Measurements from ENCODE around the gene DPP6. TPM values are rescaled to one million over a fixed set of nuclear protein-coding genes. Genes with fewer than 3 reads are reported as not detected.

Gene DPP6
- total and polyA plus RNA-seq, 2 of the 8 experiments (the other 6 are each of a cell fraction or from before 2014, with no cell fraction given), result 4.7 to 6.8 TPM

GRCh38 chr7:154480817-154481216 is 428.6 kb downstream of the DPP6 start:
- H3K4me2 ChIP-seq (ENCODE audit: insufficient read depth in 1 of 2, low read depth in 2 of 2, low read length in 2 of 2), result no peak overlapping the region
- no peak overlapping the region for H3K56ac ChIP-seq (replicated peaks; ENCODE audit: insufficient read length, low read depth, low read length)
- H2AFZ ChIP-seq (ENCODE audit: low read length), result no peak overlapping the region
- ChIA-PET CTCF (ENCODE audit: partially characterized antibody) (interaction anchor here (0.6 kb wide), 1 partner anchor 298 kb away, joined by 3 read pairs; no protein-coding TSS in a partner anchor), POLR2A (ENCODE audit: partially characterized antibody) (interaction anchor here (1.3 kb wide), 1 partner anchor 9 kb away, joined by 3 read pairs; no protein-coding TSS in a partner anchor)
- H3K36me3 ChIP-seq (ENCODE audit: control insufficient read depth in 2 of 4, insufficient read depth in 4 of 4, low read length in 3 of 4), result no peaks in the 10 kb centered on the region
- peaks cover 0 to 2% of the 10 kb centered on the region in 2 experiments for H4K20me1 ChIP-seq (replicated peaks in 1 of 2; ENCODE audit: control insufficient read depth in 1 of 2, insufficient read depth in 2 of 2, low read length in 2 of 2)
- H2BK120ac ChIP-seq (replicated peaks; ENCODE audit: low read depth, low read length), result no peak overlapping the region
- peaks cover 1% of the 10 kb centered on the region; the same call in 1 of the 2 replicates for H3K23me2 ChIP-seq (ENCODE audit: low read depth, low read length)
- no peak overlapping the region for H3K9ac ChIP-seq (replicated peaks in 1 of 4; ENCODE audit: extremely low read depth in 1 of 4, low read depth in 3 of 4, low read length in 3 of 4)
- DNase-seq (ENCODE audit: low read depth in 1 of 2, low spot score in 2 of 2) (no peak), FAIRE-seq (no peak)
- H3K18ac ChIP-seq (ENCODE audit: extremely low read depth, low read length), result no peak overlapping the region
- no peak overlapping the region for H3K14ac ChIP-seq (ENCODE audit: insufficient read length)
- H2BK20ac ChIP-seq (ENCODE audit: low read length), result no peak overlapping the region
- no peaks in the 10 kb centered on the region for H3K79me1 ChIP-seq (ENCODE audit: low read depth, low read length)
- H2BK15ac ChIP-seq (ENCODE audit: low read length), result no peak overlapping the region
- no peak overlapping the region for H2BK12ac ChIP-seq (ENCODE audit: low read depth, low read length)
- H2AK5ac ChIP-seq (ENCODE audit: low read depth, low read length), result no peak overlapping the region
- no peak overlapping the region for H4K8ac ChIP-seq (ENCODE audit: extremely low read depth, insufficient read depth, low read length)
- H3K23ac ChIP-seq (ENCODE audit: insufficient read length), result no peak overlapping the region
- no peak overlapping the region for H2BK5ac ChIP-seq (ENCODE audit: low read depth, low read length)
- H3K9me3 ChIP-seq (ENCODE audit: insufficient read depth in 2 of 2, low read depth in 1 of 2, low read length in 1 of 2), result no peaks in the 10 kb centered on the region
- no peak overlapping the region for H3K4ac ChIP-seq (replicated peaks; ENCODE audit: insufficient read length, low read depth, low read length)
- no peak overlapping the region for H4K5ac ChIP-seq (ENCODE audit: insufficient read length, low read depth, low read length)
- no peak overlapping the region for H3K27ac ChIP-seq (ENCODE audit: low read depth, low read length)
- H3K4me1 ChIP-seq (replicated peaks in 1 of 4; ENCODE audit: control insufficient read depth in 3 of 4, insufficient read depth in 4 of 4, low read length in 3 of 4), result peaks cover 0 to 4% (median 2%) of the 10 kb centered on the region in 4 experiments; a peak in 3 of 7 replicates
- TF ChIP-seq RNF2 (IDR thresholded peaks at IDR 0.05; ENCODE audit: borderline replicate concordance, low read depth, low read length, missing control alignments, poor library complexity, severe bottlenecking), result no peak
- no peak for TF ChIP-seq EZH2 (IDR thresholded peaks at IDR 0.05; ENCODE audit: low read depth, low read length, severe bottlenecking)
- no peak for TF ChIP-seq GABPA (IDR thresholded peaks at IDR 0.05; ENCODE audit: borderline replicate concordance, insufficient read depth, low read length)
- TF ChIP-seq RAD21 (IDR thresholded peaks at IDR 0.05 in 1 of 2, conservative IDR thresholded peaks at IDR 0.05 in 1 of 2; ENCODE audit: low read depth in 2 of 2, low read length in 2 of 2), result no peak
- TF ChIP-seq SP1 (IDR thresholded peaks at IDR 0.05; ENCODE audit: low read depth, low read length), result no peak
- no peak for TF ChIP-seq E2F6 (IDR thresholded peaks at IDR 0.05)
- no peak for TF ChIP-seq KDM5A (IDR thresholded peaks at IDR 0.05; ENCODE audit: low read length)
- TF ChIP-seq BCL11A (IDR thresholded peaks at IDR 0.05; ENCODE audit: low read depth in 2 of 2, low read length in 2 of 2), result no peak
- TF ChIP-seq NRF1 (IDR thresholded peaks at IDR 0.05; ENCODE audit: low read depth, low read length), result no peak
- no peak overlapping the region for H3K4me3 ChIP-seq (ENCODE audit: extremely low read depth in 1 of 4, insufficient read depth in 2 of 4, low read depth in 3 of 4, low read length in 4 of 4)
- no peaks in the 10 kb centered on the region for H3K79me2 ChIP-seq (ENCODE audit: control insufficient read depth in 1 of 2, insufficient read depth in 2 of 2, low read length in 2 of 2)
- H3K27me3 ChIP-seq (replicated peaks in 1 of 4; ENCODE audit: control insufficient read depth in 3 of 4, extremely low read depth in 1 of 4, insufficient read depth in 3 of 4, low read length in 3 of 4), result no peaks in the 10 kb centered on the region
- 97% methylated on average over 6 of the region's 6 CpGs; no CpG with 5 or more reads in 1 of the 2 experiments for WGBS, 2 experiments (ENCODE audit: extremely low coverage in 1 of 2, insufficient coverage in 1 of 2, insufficient read length in 1 of 2, insufficient replicate concordance in 2 of 2, low coverage in 1 of 2, low lambda C conversion rate in 2 of 2, missing lambda C conversion rate in 1 of 2)
- H4K91ac ChIP-seq (replicated peaks; ENCODE audit: insufficient read length, low read length), result no peak overlapping the region
